HEK293 (cell line): ENCODE data around the gene CDR2L.

Experiments
- CTCF ChIA-PET: fragments of 350-600 bp; formaldehyde crosslinking; extraction: SDS; loops from one replicate; lab custom pipeline; 2021; ENCODE audit warnings: antibody characterized with exemption; lab: Yijun Ruan, JAX
- POLR2A ChIA-PET: fragments of 300-600 bp; formaldehyde crosslinking; extraction: SDS; loops from one replicate; lab custom pipeline; 2020; ENCODE audit warnings: antibody characterized with exemption, inconsistent platforms; lab: Yijun Ruan, JAX
- H3K27ac ChIP-seq: fragments of 200-500 bp; sonication (Bioruptor generic); 2 replicates; pipeline ENCODE4 v1.5.1; 2014; ENCODE audit warnings: low read depth, low read length, control low read depth, inconsistent platforms; ENCODE audit errors: extremely low read depth
- H3K36me3 ChIP-seq, 2 experiments: fragments of 200-500 bp in 1 of 2; sonication (Bioruptor generic) in 1 of 2; 1 replicate in 1 of 2; 2 replicates in 1 of 2; pipeline ENCODE4 v1.5.1; 2014 to 2017; ENCODE audit warnings: inconsistent platforms in 2 of 2, low read length in 2 of 2; ENCODE audit not compliant: control insufficient read depth in 2 of 2, insufficient read depth in 1 of 2
- H3K4me1 ChIP-seq: fragments of 200-500 bp; sonication (Bioruptor generic); 2 replicates; pipeline ENCODE4 v1.5.1; 2014; ENCODE audit warnings: mild to moderate bottlenecking, low read length, inconsistent platforms; ENCODE audit not compliant: control insufficient read depth, insufficient read depth
- H3K4me3 ChIP-seq: 2 replicates; pipeline ENCODE4 v1.5.1; 2011; ENCODE audit warnings: low read depth, mild to moderate bottlenecking, control low read depth, low read length, moderate library complexity
- H3K9me3 ChIP-seq: fragments of 200-500 bp; sonication (Bioruptor generic); 2 replicates; pipeline ENCODE4 v1.5.1; 2014; ENCODE audit warnings: low read depth, low read length, inconsistent platforms; ENCODE audit not compliant: control insufficient read depth, insufficient read depth
- FEZF1 ChIP-seq: fragments of 450-650 bp; formaldehyde crosslinking; IDR thresholded peaks from 2 replicates; pipeline ENCODE4 v1.5.1; 2016; ENCODE audit warnings: missing biosample characterization, missing genetic modification characterization
- HOXA7 ChIP-seq: sonication (generic); formaldehyde crosslinking; IDR thresholded peaks from 2 replicates; pipeline ENCODE4 v1.8.1; 2022; ENCODE audit warnings: missing genetic modification reagents, borderline replicate concordance
- IKZF3 ChIP-seq: fragments of 450-650 bp; IDR thresholded peaks from 2 replicates; pipeline ENCODE4 v1.5.0; 2018; ENCODE audit warnings: missing biosample characterization, mild to moderate bottlenecking, missing genetic modification characterization, moderate library complexity
- MZF1 ChIP-seq: fragments of 450-650 bp; formaldehyde crosslinking; IDR thresholded peaks from 2 replicates; pipeline ENCODE4 v1.5.1; 2017; ENCODE audit warnings: missing biosample characterization, missing genetic modification characterization, borderline replicate concordance
- ZFP37 ChIP-seq: fragments of 450-650 bp; formaldehyde crosslinking; IDR thresholded peaks from 2 replicates; pipeline ENCODE4 v1.5.1; 2016; ENCODE audit warnings: missing biosample characterization, missing genetic modification characterization
- ZFP69B ChIP-seq: fragments of 450-650 bp; formaldehyde crosslinking; IDR thresholded peaks from 2 replicates; pipeline ENCODE4 v1.5.1; 2016; ENCODE audit warnings: missing biosample characterization, missing genetic modification characterization
- ZNF132 ChIP-seq: fragments of 450-650 bp; formaldehyde crosslinking; IDR thresholded peaks from 2 replicates; pipeline ENCODE4 v1.5.1; 2017; ENCODE audit warnings: missing biosample characterization, missing genetic modification characterization, borderline replicate concordance
- ZNF174 ChIP-seq: fragments of 450-650 bp; formaldehyde crosslinking; IDR thresholded peaks from 2 replicates; pipeline ENCODE4 v1.5.0; 2017; ENCODE audit warnings: missing biosample characterization, mild to moderate bottlenecking, missing genetic modification characterization
- ZNF2 ChIP-seq: fragments of 450-650 bp; formaldehyde crosslinking; IDR thresholded peaks from 2 replicates; pipeline ENCODE4 v1.5.1; 2016; ENCODE audit warnings: missing biosample characterization, missing genetic modification characterization
- ZNF548 ChIP-seq: fragments of 450-650 bp; formaldehyde crosslinking; IDR thresholded peaks from 2 replicates; pipeline ENCODE4 v1.5.1; 2016; ENCODE audit warnings: missing biosample characterization, missing genetic modification characterization
- ZNF626 ChIP-seq: fragments of 450-650 bp; sonication (Bioruptor Pico); formaldehyde crosslinking; IDR thresholded peaks from 2 replicates; pipeline ENCODE4 v1.5.1; 2018; ENCODE audit warnings: missing biosample characterization, missing genetic modification characterization, inconsistent platforms
- ZNF707 ChIP-seq: fragments of 450-650 bp; formaldehyde crosslinking; IDR thresholded peaks from 2 replicates; pipeline ENCODE4 v1.5.1; 2016; ENCODE audit warnings: missing biosample characterization, missing genetic modification characterization
- ZSCAN16 ChIP-seq: fragments of 450-650 bp; formaldehyde crosslinking; IDR thresholded peaks from 2 replicates; pipeline ENCODE4 v1.5.1; 2016; ENCODE audit warnings: missing biosample characterization, missing genetic modification characterization
- ZSCAN4 ChIP-seq: fragments of 450-650 bp; formaldehyde crosslinking; IDR thresholded peaks from 2 replicates; pipeline ENCODE4 v1.5.1; 2017; ENCODE audit warnings: missing biosample characterization, missing genetic modification characterization
- TF ChIP-seq, protein P1 (sequence below): fragments of 450-650 bp; formaldehyde crosslinking; IDR thresholded peaks from 2 replicates; pipeline ENCODE4 v1.5.1; 2017; ENCODE audit warnings: missing biosample characterization, missing genetic modification characterization
- TF ChIP-seq, protein P2 (sequence below): fragments of 450-650 bp; formaldehyde crosslinking; IDR thresholded peaks from 2 replicates; pipeline ENCODE4 v1.5.1; 2016; ENCODE audit warnings: missing biosample characterization, missing genetic modification characterization
- TF ChIP-seq, protein P3 (sequence below): fragments of 450-650 bp; formaldehyde crosslinking; IDR thresholded peaks from 2 replicates; pipeline ENCODE4 v1.5.1; 2016; ENCODE audit warnings: missing biosample characterization, missing genetic modification characterization
- TF ChIP-seq, protein P4 (sequence below): fragments of 450-650 bp; IDR thresholded peaks from 2 replicates; pipeline ENCODE4 v1.5.1; 2018; ENCODE audit warnings: missing biosample characterization, mild to moderate bottlenecking, missing genetic modification characterization
- TF ChIP-seq, protein P5 (sequence below): fragments of 450-650 bp; formaldehyde crosslinking; IDR thresholded peaks from 2 replicates; pipeline ENCODE4 v1.5.1; 2016; ENCODE audit warnings: missing biosample characterization, missing genetic modification characterization
- TF ChIP-seq, protein P6 (sequence below): fragments of 450-650 bp; formaldehyde crosslinking; IDR thresholded peaks from 2 replicates; pipeline ENCODE4 v1.5.1; 2016; ENCODE audit warnings: missing biosample characterization, missing genetic modification characterization
- TF ChIP-seq, protein P7 (sequence below): fragments of 450-650 bp; formaldehyde crosslinking; IDR thresholded peaks from 2 replicates; pipeline ENCODE4 v1.5.1; 2017; ENCODE audit warnings: missing biosample characterization, missing genetic modification characterization

The CDR2L gene

DNA sequence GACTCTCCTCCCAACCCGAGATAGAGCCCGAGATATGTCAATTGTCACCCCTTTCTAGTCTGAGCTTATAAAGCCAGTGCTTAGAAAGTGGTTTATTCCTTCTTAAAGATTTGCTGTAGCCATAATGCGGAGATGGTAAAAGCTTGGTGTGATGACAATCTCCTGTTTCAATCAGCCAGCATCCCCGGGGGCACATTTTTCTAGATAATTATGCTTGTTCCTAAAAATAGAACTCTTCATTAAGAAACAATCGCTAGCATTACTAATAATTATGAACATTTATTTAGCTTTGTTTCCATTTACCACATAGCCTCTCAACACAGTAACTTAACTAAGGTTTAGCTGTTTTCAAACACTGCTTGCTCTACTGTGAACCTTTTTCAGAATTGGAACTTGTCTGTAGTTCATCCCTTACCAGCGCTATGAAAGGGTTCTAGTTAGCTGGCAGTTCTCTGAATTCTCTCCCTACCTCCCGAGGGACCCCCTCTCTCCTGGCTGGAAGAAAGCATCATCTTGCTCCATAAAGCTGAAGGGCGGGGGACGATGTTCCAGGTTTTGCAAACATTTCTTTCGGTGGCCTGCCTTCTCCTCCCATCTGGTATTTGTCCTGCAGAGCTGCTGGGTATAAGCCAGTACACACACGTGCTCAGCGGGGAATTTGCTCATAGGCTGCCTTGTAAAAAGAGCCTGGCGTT, 24.1 kb downstream of the CDR2L start:
- ChIA-PET CTCF (interaction anchor here (0.6 to 4.3 kb wide), 24 partner anchors 12 to 429 kb away, joined by 3 to 62 read pairs (median 6); partner anchors contain the start of genes CDR2L, NT5C and OTOP2), POLR2A (interaction anchor here (0.5 to 3.7 kb wide), 23 partner anchors 8 to 768 kb away, joined by 3 to 46 read pairs (median 6); partner anchors contain the start of genes ATP5PD, CDR2L, FDXR and GRB2)
- H3K4me3 ChIP-seq: no peak overlapping the region
- peaks cover 26% of the 10 kb centered on the region for H3K4me1 ChIP-seq
- peak overlapping the region; percentile 83 for H3K27ac ChIP-seq
- H3K9me3 ChIP-seq: no peaks in the 10 kb centered on the region
- H3K36me3 ChIP-seq: peaks cover 4 to 9% of the 10 kb centered on the region in 2 experiments; a peak in 2 of 3 replicates
- TF ChIP-seq ZNF626 (tag by site-specific recombination) (no peak), ZSCAN16 (tag by site-specific recombination) (0 out of 2 replicates have a peak, but pooled peaks have one; percentile 20), FEZF1 (tag by site-specific recombination) (peak; percentile 63; the same call in 1 of the 2 replicates), ZSCAN4 (no peak), ZNF707 (tag by site-specific recombination) (no peak; the same call in 1 of the 2 replicates), ZFP69B (tag by site-specific recombination) (no peak), ZNF2 (tag by site-specific recombination) (no peak), IKZF3 (tag by site-specific recombination) (peak; percentile 39; the same call in 1 of the 2 replicates), HOXA7 (CRISPR knock-in tag) (no peak), ZNF548 (tag by site-specific recombination) (no peak), ZNF132 (tag by site-specific recombination) (no peak), ZFP37 (tag by site-specific recombination) (no peak), MZF1 (no peak), ZNF174 (tag by site-specific recombination) (no peak)
- TF ChIP-seq, protein P1, sequence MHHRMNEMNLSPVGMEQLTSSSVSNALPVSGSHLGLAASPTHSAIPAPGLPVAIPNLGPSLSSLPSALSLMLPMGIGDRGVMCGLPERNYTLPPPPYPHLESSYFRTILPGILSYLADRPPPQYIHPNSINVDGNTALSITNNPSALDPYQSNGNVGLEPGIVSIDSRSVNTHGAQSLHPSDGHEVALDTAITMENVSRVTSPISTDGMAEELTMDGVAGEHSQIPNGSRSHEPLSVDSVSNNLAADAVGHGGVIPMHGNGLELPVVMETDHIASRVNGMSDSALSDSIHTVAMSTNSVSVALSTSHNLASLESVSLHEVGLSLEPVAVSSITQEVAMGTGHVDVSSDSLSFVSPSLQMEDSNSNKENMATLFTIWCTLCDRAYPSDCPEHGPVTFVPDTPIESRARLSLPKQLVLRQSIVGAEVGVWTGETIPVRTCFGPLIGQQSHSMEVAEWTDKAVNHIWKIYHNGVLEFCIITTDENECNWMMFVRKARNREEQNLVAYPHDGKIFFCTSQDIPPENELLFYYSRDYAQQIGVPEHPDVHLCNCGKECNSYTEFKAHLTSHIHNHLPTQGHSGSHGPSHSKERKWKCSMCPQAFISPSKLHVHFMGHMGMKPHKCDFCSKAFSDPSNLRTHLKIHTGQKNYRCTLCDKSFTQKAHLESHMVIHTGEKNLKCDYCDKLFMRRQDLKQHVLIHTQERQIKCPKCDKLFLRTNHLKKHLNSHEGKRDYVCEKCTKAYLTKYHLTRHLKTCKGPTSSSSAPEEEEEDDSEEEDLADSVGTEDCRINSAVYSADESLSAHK (tag by site-specific recombination): no peak
- TF ChIP-seq, protein P2, sequence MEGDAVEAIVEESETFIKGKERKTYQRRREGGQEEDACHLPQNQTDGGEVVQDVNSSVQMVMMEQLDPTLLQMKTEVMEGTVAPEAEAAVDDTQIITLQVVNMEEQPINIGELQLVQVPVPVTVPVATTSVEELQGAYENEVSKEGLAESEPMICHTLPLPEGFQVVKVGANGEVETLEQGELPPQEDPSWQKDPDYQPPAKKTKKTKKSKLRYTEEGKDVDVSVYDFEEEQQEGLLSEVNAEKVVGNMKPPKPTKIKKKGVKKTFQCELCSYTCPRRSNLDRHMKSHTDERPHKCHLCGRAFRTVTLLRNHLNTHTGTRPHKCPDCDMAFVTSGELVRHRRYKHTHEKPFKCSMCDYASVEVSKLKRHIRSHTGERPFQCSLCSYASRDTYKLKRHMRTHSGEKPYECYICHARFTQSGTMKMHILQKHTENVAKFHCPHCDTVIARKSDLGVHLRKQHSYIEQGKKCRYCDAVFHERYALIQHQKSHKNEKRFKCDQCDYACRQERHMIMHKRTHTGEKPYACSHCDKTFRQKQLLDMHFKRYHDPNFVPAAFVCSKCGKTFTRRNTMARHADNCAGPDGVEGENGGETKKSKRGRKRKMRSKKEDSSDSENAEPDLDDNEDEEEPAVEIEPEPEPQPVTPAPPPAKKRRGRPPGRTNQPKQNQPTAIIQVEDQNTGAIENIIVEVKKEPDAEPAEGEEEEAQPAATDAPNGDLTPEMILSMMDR (tag by site-specific recombination): no peak
- TF ChIP-seq, protein P3, sequence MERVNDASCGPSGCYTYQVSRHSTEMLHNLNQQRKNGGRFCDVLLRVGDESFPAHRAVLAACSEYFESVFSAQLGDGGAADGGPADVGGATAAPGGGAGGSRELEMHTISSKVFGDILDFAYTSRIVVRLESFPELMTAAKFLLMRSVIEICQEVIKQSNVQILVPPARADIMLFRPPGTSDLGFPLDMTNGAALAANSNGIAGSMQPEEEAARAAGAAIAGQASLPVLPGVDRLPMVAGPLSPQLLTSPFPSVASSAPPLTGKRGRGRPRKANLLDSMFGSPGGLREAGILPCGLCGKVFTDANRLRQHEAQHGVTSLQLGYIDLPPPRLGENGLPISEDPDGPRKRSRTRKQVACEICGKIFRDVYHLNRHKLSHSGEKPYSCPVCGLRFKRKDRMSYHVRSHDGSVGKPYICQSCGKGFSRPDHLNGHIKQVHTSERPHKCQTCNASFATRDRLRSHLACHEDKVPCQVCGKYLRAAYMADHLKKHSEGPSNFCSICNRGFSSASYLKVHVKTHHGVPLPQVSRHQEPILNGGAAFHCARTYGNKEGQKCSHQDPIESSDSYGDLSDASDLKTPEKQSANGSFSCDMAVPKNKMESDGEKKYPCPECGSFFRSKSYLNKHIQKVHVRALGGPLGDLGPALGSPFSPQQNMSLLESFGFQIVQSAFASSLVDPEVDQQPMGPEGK: no peak
- TF ChIP-seq, protein P4, sequence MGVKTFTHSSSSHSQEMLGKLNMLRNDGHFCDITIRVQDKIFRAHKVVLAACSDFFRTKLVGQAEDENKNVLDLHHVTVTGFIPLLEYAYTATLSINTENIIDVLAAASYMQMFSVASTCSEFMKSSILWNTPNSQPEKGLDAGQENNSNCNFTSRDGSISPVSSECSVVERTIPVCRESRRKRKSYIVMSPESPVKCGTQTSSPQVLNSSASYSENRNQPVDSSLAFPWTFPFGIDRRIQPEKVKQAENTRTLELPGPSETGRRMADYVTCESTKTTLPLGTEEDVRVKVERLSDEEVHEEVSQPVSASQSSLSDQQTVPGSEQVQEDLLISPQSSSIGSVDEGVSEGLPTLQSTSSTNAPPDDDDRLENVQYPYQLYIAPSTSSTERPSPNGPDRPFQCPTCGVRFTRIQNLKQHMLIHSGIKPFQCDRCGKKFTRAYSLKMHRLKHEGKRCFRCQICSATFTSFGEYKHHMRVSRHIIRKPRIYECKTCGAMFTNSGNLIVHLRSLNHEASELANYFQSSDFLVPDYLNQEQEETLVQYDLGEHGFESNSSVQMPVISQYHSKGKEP: peak; percentile 9; the same call in 1 of the 2 replicates
- TF ChIP-seq, protein P5, sequence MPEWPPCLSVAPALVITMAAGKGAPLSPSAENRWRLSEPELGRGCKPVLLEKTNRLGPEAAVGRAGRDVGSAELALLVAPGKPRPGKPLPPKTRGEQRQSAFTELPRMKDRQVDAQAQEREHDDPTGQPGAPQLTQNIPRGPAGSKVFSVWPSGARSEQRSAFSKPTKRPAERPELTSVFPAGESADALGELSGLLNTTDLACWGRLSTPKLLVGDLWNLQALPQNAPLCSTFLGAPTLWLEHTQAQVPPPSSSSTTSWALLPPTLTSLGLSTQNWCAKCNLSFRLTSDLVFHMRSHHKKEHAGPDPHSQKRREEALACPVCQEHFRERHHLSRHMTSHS (tag by site-specific recombination): no peak
- TF ChIP-seq, protein P6, sequence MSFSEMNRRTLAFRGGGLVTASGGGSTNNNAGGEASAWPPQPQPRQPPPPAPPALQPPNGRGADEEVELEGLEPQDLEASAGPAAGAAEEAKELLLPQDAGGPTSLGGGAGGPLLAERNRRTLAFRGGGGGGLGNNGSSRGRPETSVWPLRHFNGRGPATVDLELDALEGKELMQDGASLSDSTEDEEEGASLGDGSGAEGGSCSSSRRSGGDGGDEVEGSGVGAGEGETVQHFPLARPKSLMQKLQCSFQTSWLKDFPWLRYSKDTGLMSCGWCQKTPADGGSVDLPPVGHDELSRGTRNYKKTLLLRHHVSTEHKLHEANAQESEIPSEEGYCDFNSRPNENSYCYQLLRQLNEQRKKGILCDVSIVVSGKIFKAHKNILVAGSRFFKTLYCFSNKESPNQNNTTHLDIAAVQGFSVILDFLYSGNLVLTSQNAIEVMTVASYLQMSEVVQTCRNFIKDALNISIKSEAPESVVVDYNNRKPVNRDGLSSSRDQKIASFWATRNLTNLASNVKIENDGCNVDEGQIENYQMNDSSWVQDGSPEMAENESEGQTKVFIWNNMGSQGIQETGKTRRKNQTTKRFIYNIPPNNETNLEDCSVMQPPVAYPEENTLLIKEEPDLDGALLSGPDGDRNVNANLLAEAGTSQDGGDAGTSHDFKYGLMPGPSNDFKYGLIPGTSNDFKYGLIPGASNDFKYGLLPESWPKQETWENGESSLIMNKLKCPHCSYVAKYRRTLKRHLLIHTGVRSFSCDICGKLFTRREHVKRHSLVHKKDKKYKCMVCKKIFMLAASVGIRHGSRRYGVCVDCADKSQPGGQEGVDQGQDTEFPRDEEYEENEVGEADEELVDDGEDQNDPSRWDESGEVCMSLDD: no peak
- TF ChIP-seq, protein P7, sequence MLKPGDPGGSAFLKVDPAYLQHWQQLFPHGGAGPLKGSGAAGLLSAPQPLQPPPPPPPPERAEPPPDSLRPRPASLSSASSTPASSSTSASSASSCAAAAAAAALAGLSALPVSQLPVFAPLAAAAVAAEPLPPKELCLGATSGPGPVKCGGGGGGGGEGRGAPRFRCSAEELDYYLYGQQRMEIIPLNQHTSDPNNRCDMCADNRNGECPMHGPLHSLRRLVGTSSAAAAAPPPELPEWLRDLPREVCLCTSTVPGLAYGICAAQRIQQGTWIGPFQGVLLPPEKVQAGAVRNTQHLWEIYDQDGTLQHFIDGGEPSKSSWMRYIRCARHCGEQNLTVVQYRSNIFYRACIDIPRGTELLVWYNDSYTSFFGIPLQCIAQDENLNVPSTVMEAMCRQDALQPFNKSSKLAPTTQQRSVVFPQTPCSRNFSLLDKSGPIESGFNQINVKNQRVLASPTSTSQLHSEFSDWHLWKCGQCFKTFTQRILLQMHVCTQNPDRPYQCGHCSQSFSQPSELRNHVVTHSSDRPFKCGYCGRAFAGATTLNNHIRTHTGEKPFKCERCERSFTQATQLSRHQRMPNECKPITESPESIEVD: 0 out of 2 replicates have a peak, but pooled peaks have one; percentile 34
